ENCODE measurements around the gene COPB1.
A peak's percentile ranks its signal among the peaks of the same experiment; 100 is the strongest.

The COPB1 gene

DNA sequence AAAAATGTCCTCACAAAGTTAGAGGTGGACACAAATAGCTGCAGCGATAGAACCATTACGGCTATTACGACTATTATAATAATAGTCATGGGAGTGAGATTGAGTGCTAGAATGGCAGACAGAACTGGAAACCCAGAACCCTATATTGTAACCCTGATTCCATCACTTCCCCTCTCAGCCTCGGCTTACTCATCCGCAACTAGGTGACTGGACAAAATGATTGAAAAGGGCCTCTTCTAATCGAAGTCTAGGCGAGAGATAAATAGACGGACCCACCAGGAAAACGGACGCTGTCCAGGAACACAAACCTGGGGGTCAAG, 19.9 kb upstream of the COPB1 start:
- TF ChIP-seq, protein P1, sequence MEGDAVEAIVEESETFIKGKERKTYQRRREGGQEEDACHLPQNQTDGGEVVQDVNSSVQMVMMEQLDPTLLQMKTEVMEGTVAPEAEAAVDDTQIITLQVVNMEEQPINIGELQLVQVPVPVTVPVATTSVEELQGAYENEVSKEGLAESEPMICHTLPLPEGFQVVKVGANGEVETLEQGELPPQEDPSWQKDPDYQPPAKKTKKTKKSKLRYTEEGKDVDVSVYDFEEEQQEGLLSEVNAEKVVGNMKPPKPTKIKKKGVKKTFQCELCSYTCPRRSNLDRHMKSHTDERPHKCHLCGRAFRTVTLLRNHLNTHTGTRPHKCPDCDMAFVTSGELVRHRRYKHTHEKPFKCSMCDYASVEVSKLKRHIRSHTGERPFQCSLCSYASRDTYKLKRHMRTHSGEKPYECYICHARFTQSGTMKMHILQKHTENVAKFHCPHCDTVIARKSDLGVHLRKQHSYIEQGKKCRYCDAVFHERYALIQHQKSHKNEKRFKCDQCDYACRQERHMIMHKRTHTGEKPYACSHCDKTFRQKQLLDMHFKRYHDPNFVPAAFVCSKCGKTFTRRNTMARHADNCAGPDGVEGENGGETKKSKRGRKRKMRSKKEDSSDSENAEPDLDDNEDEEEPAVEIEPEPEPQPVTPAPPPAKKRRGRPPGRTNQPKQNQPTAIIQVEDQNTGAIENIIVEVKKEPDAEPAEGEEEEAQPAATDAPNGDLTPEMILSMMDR (IDR thresholded peaks at IDR 0.05; ENCODE audit: low read depth, low read length) = no peak
- TF ChIP-seq, protein P2, sequence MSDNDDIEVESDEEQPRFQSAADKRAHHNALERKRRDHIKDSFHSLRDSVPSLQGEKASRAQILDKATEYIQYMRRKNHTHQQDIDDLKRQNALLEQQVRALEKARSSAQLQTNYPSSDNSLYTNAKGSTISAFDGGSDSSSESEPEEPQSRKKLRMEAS (IDR thresholded peaks at IDR 0.05; ENCODE audit: low read depth, low read length) = no peak
- no peak for TF ChIP-seq MYC (IDR thresholded peaks at IDR 0.05; ENCODE audit: low read depth, low read length)
- TF ChIP-seq POLR2A (IDR thresholded peaks at IDR 0.05; ENCODE audit: extremely low read depth, insufficient read length) = no peak
- H3K4me3 ChIP-seq (ENCODE audit: low read depth, low read length) = peak overlapping the region; percentile 99
- DNase-seq (ENCODE audit: low read depth) = no peak

DNA sequence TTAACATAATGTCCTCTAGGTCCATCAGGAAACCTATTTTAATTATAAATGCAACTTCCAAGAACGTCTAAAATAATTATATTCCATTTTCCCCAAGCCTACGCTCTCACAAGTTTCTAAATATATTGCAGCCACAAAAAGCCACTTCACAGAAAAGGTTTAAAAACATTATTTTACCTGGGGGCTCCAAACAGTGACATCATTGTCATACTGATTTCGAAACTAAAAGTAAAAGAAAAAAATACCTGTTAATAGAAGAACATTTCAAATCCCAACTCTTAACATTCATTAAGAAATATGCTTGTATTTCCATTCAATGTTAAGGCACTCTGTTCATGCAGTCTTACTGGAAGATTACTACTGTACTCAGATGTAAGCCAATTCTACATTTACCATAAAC, 19.2 kb upstream of the COPB1 start:
- TF ChIP-seq, protein P1 (IDR thresholded peaks at IDR 0.05; ENCODE audit: low read depth, low read length) = no peak
- TF ChIP-seq, protein P2 (IDR thresholded peaks at IDR 0.05; ENCODE audit: low read depth, low read length) = no peak
- no peak for TF ChIP-seq MYC (IDR thresholded peaks at IDR 0.05; ENCODE audit: low read depth, low read length)
- no peak for TF ChIP-seq POLR2A (IDR thresholded peaks at IDR 0.05; ENCODE audit: extremely low read depth, insufficient read length)
- no peak for DNase-seq (ENCODE audit: low read depth)
- H3K4me3 ChIP-seq (ENCODE audit: low read depth, low read length) = peak overlapping the region; percentile 99

DNA sequence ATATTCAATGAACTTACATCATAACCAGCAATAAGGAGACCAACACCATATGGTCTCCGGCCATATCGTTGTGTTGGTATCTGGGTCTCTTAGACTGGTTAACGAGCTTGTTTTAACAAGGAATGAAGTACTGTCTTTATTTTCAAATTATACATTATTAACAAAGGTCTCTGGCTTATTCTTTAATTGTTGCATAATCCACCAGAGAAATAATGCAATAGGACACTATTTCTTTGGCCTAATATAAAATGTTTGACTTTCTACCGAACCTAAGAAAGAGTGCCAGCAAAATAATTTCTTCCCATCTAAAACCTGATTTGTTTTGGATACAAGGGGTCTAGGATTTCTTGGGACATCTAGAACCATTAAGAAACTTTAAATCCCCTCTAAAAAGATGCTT, 14.2 kb upstream of the COPB1 start:
- TF ChIP-seq, protein P2 (IDR thresholded peaks at IDR 0.05; ENCODE audit: low read depth, low read length) = no peak
- TF ChIP-seq MYC (IDR thresholded peaks at IDR 0.05; ENCODE audit: low read depth, low read length) (no peak), POLR2A (IDR thresholded peaks at IDR 0.05; ENCODE audit: extremely low read depth, insufficient read length) (no peak)
- TF ChIP-seq, protein P1 (IDR thresholded peaks at IDR 0.05; ENCODE audit: low read depth, low read length) = no peak
- DNase-seq (ENCODE audit: low read depth) = no peak
- H3K4me3 ChIP-seq (ENCODE audit: low read depth, low read length) = no peak overlapping the region

DNA sequence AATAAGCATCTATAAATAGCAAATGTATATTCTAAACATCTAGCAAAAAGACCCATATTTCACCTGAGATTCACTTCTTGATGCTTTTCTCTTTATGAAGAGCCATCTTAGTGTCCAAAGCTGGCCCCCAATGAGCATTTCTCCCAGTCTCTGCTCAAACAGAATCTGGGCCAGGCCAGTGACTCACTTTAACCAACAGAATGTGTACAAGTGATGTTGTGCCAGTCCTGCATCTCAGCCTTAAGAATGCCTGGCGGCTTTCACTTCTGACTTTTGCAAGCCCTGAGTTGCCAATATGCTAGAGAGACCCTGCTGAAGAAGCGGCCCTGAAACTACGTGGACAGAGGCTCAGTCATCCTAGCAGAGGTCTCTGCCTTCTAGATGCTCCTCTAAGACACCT, 6.9 kb upstream of the COPB1 start:
- no peak for TF ChIP-seq POLR2A (IDR thresholded peaks at IDR 0.05; ENCODE audit: extremely low read depth, insufficient read length)
- TF ChIP-seq MYC (IDR thresholded peaks at IDR 0.05; ENCODE audit: low read depth, low read length) = no peak
- TF ChIP-seq, protein P1 (IDR thresholded peaks at IDR 0.05; ENCODE audit: low read depth, low read length) = no peak
- TF ChIP-seq, protein P2 (IDR thresholded peaks at IDR 0.05; ENCODE audit: low read depth, low read length) = no peak
- H3K4me3 ChIP-seq (ENCODE audit: low read depth, low read length) = no peak overlapping the region
- no peak for DNase-seq (ENCODE audit: low read depth)

DNA sequence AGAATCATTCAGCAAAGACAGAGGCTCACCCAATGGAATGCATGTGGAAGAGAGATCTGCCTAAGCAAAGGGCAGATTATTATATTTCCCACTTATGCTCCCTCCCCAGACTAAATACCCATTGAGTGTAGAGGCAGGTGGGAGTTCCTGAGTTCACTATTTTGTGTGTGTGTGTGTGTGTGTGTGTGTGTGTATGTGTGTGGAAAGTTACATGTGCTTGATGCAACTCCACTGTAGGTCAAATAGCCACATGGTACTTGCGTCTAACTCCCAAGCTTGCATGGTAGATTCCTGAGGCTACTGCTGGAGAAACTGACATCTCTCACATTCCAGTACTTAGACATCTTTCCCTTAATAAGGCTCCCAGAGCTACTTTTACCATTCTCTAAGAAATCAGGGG, 3.4 kb upstream of the COPB1 start:
- TF ChIP-seq, protein P2 (IDR thresholded peaks at IDR 0.05; ENCODE audit: low read depth, low read length) = no peak
- TF ChIP-seq POLR2A (IDR thresholded peaks at IDR 0.05; ENCODE audit: extremely low read depth, insufficient read length) = no peak
- no peak for TF ChIP-seq MYC (IDR thresholded peaks at IDR 0.05; ENCODE audit: low read depth, low read length)
- TF ChIP-seq, protein P1 (IDR thresholded peaks at IDR 0.05; ENCODE audit: low read depth, low read length) = no peak
- H3K4me3 ChIP-seq (ENCODE audit: low read depth, low read length) = no peak overlapping the region
- no peak for DNase-seq (ENCODE audit: low read depth)

DNA sequence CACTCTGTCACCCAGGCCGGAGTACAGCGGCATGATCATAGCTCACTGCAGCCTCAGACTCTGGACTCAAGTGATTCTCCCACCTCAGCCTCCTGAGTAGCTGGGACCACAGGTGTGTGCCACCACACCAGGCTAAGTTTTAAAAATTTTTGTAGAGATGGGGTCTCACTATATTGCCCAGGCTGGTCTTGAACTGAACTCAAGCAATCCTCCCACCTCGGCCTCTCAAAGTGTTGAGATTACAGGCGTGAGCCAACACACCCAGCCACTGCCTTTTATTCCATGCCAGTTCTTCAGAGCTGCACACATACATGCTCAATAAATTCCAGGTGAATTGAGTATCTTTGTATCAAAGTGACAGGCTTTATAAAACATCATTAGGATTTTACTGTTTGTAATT, 2.4 kb upstream of the COPB1 start:
- TF ChIP-seq, protein P1 (IDR thresholded peaks at IDR 0.05; ENCODE audit: low read depth, low read length) = no peak
- no peak for TF ChIP-seq POLR2A (IDR thresholded peaks at IDR 0.05; ENCODE audit: extremely low read depth, insufficient read length)
- no peak for TF ChIP-seq MYC (IDR thresholded peaks at IDR 0.05; ENCODE audit: low read depth, low read length)
- TF ChIP-seq, protein P2 (IDR thresholded peaks at IDR 0.05; ENCODE audit: low read depth, low read length) = no peak
- no peak overlapping the region for H3K4me3 ChIP-seq (ENCODE audit: low read depth, low read length)
- no peak for DNase-seq (ENCODE audit: low read depth)
